HL-60 (cell line): Measurements from ENCODE around the gene TRIO.

ENCODE experiments used
- CTCF ChIP-seq: IDR thresholded peaks from one replicate; pipeline ENCODE4 v1.5.1; 2011; ENCODE audit warnings: low read length, control low read depth, inconsistent platforms; ENCODE audit not compliant: insufficient read depth
- GABPA ChIP-seq: IDR thresholded peaks from 2 replicates; pipeline ENCODE4 v1.6.1; 2012; ENCODE audit warnings: low read depth
- POLR2AphosphoS5 ChIP-seq: IDR thresholded peaks from 2 replicates; pipeline ENCODE4 v1.6.1; 2012; ENCODE audit warnings: low read depth
- TF ChIP-seq, protein P1 (sequence below): IDR thresholded peaks from 2 replicates; pipeline ENCODE4 v1.6.1; 2012; ENCODE audit warnings: low read depth; ENCODE audit not compliant: insufficient replicate concordance

- no peak for TF ChIP-seq CTCF
- TF ChIP-seq POLR2AphosphoS5, result no peak
- no peak for TF ChIP-seq GABPA
- TF ChIP-seq, protein P1, sequence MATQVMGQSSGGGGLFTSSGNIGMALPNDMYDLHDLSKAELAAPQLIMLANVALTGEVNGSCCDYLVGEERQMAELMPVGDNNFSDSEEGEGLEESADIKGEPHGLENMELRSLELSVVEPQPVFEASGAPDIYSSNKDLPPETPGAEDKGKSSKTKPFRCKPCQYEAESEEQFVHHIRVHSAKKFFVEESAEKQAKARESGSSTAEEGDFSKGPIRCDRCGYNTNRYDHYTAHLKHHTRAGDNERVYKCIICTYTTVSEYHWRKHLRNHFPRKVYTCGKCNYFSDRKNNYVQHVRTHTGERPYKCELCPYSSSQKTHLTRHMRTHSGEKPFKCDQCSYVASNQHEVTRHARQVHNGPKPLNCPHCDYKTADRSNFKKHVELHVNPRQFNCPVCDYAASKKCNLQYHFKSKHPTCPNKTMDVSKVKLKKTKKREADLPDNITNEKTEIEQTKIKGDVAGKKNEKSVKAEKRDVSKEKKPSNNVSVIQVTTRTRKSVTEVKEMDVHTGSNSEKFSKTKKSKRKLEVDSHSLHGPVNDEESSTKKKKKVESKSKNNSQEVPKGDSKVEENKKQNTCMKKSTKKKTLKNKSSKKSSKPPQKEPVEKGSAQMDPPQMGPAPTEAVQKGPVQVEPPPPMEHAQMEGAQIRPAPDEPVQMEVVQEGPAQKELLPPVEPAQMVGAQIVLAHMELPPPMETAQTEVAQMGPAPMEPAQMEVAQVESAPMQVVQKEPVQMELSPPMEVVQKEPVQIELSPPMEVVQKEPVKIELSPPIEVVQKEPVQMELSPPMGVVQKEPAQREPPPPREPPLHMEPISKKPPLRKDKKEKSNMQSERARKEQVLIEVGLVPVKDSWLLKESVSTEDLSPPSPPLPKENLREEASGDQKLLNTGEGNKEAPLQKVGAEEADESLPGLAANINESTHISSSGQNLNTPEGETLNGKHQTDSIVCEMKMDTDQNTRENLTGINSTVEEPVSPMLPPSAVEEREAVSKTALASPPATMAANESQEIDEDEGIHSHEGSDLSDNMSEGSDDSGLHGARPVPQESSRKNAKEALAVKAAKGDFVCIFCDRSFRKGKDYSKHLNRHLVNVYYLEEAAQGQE, result no peak
These were observed 9.1 kb upstream of the TRIO start for GRCh38 chr5:14134083-14134482.
